ENCODE measurements around the gene MAPKAPK3. TPM values are rescaled to one million over a fixed set of nuclear protein-coding genes. Genes with fewer than 3 reads are reported as not detected.
"Not testable (repeated sequence)": the region's sequence is repeated elsewhere in the genome, so short reads cannot be mapped to it uniquely, and the experiment has no call there.

The MAPKAPK3 gene
- total RNA-seq, 1 donor from 2014 or later, result 44.7 TPM

GRCh38 chr3:50676031-50676705 lies 59.2 kb downstream of the MAPKAPK3 start:
- DNase-seq (ENCODE audit: low spot score), result no peak

GRCh38 chr3:50687127-50687751 lies 70.3 kb downstream of the MAPKAPK3 start:
- no peak for DNase-seq (ENCODE audit: low spot score)

GRCh38 chr3:50687916-50688315 lies 71.0 kb downstream of the MAPKAPK3 start:
- DNase-seq (ENCODE audit: low spot score), result no peak

- not testable (repeated sequence) for DNase-seq (ENCODE audit: low spot score)
Observed at GRCh38 chr3:50688602-50689001, 71.7 kb downstream of the MAPKAPK3 start.

- DNase-seq (ENCODE audit: low spot score), result no peak
Observed at GRCh38 chr3:50689558-50689957, 72.6 kb downstream of the MAPKAPK3 start.

GRCh38 chr3:50695031-50695430 lies 78.1 kb downstream of the MAPKAPK3 start:
- DNase-seq (ENCODE audit: low spot score), result no peak

GRCh38 chr3:50696276-50696675 lies 79.3 kb downstream of the MAPKAPK3 start:
- DNase-seq (ENCODE audit: low spot score), result no peak

- no peak for DNase-seq (ENCODE audit: low spot score)
Observed at GRCh38 chr3:50698269-50698668, 81.3 kb downstream of the MAPKAPK3 start.

Small RNAs within 50 kb of the gene (microRNA-seq; reads per million reads assigned to microRNA genes)
- not detected for gene MIR4787 (ENCODE audit: borderline number of aligned reads)

Other genes with a start within 250 kb of the MAPKAPK3 start
- 0.45 TPM for gene CACNA2D2, start 113.5 kb upstream of the MAPKAPK3 start, total RNA-seq
- gene C3orf18, start 49.4 kb upstream of the MAPKAPK3 start, total RNA-seq, result 8.9 TPM
- gene HEMK1, start 47.6 kb upstream of the MAPKAPK3 start, total RNA-seq, result 15.5 TPM
- 56.2 TPM for gene CISH, start 5.4 kb upstream of the MAPKAPK3 start, total RNA-seq
- 0.51 TPM for gene DOCK3, start 57.8 kb downstream of the MAPKAPK3 start, total RNA-seq